Fibroblast of pulmonary artery (primary cell): ENCODE measurements around the gene RHBDD2.
"Not testable (repeated sequence)": the region's sequence is repeated elsewhere in the genome, so short reads cannot be mapped to it uniquely, and the experiment has no call there.

Experiments
- DNase-seq: peaks from one replicate; pipeline ENCODE4 v3.0.0-alpha.2; 2010; ENCODE audit warnings: low read depth
- H3K4me3 ChIP-seq: replicated peaks from 2 replicates; pipeline ENCODE4 v1.5.1; 2011; ENCODE audit warnings: low read depth, mild to moderate bottlenecking, control low read depth, low read length, moderate library complexity
- TF ChIP-seq, protein P1 (sequence below): IDR thresholded peaks from 2 replicates; pipeline ENCODE4 v1.5.1; 2011; ENCODE audit warnings: mild to moderate bottlenecking, control low read depth, low read length, inconsistent platforms; ENCODE audit errors: missing control alignments

Gene RHBDD2

DNA sequence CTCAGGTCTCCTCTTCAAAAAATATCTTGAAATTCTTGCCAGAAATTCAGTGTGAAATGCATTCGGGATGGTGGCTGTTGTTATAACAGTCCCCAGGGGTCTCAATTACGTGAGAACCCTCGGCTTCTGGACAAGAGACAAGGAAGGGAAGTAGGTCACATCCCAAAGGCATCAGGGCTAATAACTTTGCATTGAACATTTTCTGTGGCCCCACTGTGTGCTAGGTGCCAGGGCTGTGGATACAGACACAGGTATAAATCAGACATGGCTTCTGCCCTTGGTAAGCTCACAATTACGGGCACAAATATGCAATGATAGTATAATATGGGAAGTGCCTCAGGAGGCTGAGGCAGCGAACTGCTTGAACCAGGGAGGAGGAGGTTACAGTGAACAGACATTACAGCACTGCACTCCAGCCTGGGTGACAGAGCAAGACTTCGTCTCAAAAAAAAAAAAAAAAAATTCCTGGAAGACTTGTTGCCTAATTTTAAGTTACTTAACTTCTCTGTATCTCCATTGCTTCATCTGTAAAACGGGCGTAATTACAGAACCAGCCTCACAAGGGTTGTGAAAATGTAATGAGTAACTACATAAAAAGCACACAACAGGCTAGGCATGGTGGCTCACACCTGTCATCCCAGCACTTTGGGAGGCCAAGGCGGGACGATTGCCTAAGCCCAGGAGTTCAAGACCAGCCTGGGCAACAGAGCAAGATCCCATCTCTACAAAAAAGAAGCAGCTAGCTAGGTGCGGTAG lies 2.5 kb upstream of the RHBDD2 start:
- H3K4me3 ChIP-seq, result no peak overlapping the region
- TF ChIP-seq, protein P1, sequence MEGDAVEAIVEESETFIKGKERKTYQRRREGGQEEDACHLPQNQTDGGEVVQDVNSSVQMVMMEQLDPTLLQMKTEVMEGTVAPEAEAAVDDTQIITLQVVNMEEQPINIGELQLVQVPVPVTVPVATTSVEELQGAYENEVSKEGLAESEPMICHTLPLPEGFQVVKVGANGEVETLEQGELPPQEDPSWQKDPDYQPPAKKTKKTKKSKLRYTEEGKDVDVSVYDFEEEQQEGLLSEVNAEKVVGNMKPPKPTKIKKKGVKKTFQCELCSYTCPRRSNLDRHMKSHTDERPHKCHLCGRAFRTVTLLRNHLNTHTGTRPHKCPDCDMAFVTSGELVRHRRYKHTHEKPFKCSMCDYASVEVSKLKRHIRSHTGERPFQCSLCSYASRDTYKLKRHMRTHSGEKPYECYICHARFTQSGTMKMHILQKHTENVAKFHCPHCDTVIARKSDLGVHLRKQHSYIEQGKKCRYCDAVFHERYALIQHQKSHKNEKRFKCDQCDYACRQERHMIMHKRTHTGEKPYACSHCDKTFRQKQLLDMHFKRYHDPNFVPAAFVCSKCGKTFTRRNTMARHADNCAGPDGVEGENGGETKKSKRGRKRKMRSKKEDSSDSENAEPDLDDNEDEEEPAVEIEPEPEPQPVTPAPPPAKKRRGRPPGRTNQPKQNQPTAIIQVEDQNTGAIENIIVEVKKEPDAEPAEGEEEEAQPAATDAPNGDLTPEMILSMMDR, result no peak
- no peak for DNase-seq

- DNase-seq, result no peak
- peak overlapping the region; percentile 49 for H3K4me3 ChIP-seq
- TF ChIP-seq, protein P1, result no peak
Measured at GRCh38 chr7:75878312-75878768, 494 bp upstream of the RHBDD2 start.

GRCh38 chr7:75879771-75880184 lies 944 bp downstream of the RHBDD2 start:
- TF ChIP-seq, protein P1, result no peak
- peak overlapping the region; percentile 81 for H3K4me3 ChIP-seq
- peak; percentile 53 for DNase-seq

DNA sequence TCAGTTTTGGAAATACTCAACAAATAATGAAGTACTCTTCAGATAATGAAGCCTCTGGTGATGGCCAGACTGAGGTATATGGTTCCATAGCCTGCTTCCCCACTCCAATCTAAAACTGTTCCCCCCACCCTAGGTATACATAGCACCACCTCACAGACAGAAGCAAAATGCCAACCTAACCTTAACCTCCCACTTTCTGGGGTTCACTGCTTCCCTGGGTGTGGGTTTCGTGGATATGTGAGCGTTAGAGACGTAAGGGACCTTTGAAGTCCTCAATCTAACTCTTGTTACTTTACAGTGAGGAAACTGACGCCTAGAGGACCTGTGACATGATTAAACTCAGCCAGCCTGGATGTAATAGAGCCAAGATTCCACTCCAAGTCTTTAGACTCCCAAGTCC lies 1.4 kb downstream of the RHBDD2 start:
- TF ChIP-seq, protein P1, result no peak
- peak overlapping the region; percentile 81 for H3K4me3 ChIP-seq
- no peak for DNase-seq

DNA sequence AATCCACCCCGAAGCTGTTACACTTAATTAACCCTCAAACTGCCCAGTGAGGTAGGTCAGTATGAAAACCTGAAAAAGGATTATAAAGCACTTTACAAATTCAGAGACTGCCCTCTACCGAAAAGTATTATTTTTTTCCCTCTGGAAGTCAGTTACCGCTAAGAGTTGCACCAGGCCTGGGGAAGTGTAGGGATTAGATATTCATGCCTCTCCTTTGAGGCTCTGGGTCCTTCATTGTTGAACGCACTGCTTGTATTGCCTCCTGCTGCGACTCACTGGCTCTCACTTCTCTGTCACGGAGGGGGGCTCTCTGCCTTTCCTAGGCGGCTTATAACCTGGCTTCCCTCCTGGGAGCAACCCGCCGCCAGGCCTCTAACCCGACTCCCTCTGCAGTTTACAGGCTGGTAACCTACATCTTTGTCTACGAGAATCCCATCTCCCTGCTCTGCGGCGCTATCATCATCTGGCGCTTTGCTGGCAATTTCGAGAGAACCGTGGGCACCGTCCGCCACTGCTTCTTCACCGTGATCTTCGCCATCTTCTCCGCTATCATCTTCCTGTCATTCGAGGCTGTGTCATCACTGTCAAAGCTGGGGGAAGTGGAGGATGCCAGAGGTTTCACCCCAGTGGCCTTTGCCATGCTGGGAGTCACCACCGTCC lies 2.7 kb downstream of the RHBDD2 start:
- DNase-seq, result peak; percentile 29
- no peak overlapping the region for H3K4me3 ChIP-seq

DNA sequence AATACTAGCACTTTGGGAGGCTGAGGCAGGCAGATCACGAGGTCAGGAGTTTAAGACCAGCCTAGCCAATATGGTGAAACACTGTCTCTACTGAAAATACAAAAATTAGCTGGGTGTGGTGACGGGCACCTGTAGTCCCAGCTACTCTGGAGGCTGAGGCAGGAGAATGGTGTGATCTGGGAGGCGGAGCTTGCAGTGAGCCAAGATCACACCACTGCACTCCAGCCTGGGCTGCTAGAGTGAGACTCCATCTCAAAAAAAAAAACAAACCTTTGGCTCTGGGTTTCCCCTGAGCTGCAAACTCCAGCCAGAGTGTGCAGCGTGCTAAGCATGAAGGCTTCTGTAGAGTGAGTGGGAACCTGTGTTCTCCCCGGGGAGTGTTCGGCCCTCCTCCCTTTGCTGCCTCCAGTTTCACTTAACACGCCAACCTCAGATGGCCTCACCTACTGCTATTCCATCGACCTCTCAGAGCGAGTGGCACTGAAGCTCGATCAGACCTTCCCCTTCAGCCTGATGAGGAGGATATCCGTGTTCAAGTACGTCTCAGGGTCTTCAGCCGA lies 4.5 kb downstream of the RHBDD2 start:
- not testable (repeated sequence) for DNase-seq, H3K4me3 ChIP-seq

More for the DNA sequence above, 2.7 kb downstream of the RHBDD2 start:
- TF ChIP-seq, protein P1, result peak; percentile 14

DNA sequence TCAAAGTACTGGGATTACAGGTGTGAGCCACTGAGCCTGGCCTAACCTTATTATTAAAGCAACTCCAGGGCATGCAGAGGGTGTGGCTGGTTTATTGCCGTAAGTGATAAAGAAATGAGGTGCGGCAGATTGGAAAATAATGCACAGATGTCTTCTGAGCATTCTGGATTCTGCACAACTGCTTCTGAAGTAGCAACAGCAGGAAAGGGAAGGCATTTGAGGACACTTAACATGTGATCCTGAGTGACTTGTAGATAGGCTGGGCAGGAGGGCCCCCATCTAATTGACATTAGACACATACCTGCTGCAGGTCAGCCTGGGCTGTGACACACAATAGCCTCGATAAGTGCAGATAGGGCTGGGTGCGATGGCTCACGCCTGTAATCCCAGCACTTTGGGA lies 5.6 kb downstream of the RHBDD2 start:
- TF ChIP-seq, protein P1, result no peak
- no peak for DNase-seq

More for the DNA sequence above, 5.6 kb downstream of the RHBDD2 start:
- H3K4me3 ChIP-seq, result no peak overlapping the region
